GM18907 (cell line): ENCODE measurements around the gene LUM.

Source experiments
- ATAC-seq: cut with Tn5 transposase; IDR thresholded peaks from one replicate; pipeline ENCODE4 v1.9.1; 2021; ENCODE audit warnings: mild to moderate bottlenecking, moderate library complexity; ENCODE audit not compliant: unreplicated experiment

Gene LUM

GRCh38 chr12:91077228-91077954, 33.9 kb downstream of the LUM start:
- ATAC-seq = no peak

GRCh38 chr12:91074851-91075250, 36.4 kb downstream of the LUM start:
- no peak for ATAC-seq

GRCh38 chr12:91074154-91074709, 37.1 kb downstream of the LUM start:
- ATAC-seq = no peak

GRCh38 chr12:91073426-91073825, 37.9 kb downstream of the LUM start:
- no peak for ATAC-seq

DNA sequence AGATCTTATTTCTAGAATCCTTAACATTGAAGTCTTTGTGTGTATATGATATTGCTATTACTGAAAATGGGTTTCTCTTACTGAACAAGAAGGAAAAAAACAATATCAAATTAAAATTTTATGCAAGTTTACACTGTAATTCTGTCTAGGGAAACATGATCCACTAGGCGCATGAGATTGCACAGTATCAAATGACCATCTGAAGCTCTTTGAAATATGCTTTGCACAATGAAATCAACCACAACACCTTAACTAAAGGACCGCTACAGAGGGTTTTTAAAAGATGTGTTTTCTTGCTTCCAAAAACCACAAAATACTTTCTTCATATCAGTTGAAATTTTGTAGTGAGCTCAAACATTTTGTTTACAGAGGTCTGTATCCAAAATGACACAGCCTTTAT, 38.4 kb downstream of the LUM start:
- no peak for ATAC-seq

- no peak for ATAC-seq
Measured at GRCh38 chr12:91070936-91071335, 40.4 kb downstream of the LUM start.

DNA sequence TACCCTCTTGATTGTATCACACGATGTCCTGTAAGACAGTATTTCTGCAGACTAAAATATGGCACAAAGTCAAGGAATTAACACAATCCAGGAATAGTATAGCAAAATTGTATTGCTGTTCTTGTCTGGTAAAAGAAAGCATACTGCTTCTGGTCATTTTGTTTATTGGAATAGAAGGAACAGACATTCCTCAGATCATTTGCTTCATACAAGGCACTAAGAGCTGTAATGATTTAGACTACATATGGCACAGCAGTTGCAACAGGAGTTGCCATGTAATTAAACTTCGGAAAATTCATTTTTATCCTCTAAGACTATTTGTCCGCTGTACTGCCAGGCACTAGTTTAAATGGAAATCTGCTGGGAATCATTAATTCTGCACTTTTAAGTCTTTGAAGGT, 45.9 kb downstream of the LUM start:
- ATAC-seq = no peak

DNA sequence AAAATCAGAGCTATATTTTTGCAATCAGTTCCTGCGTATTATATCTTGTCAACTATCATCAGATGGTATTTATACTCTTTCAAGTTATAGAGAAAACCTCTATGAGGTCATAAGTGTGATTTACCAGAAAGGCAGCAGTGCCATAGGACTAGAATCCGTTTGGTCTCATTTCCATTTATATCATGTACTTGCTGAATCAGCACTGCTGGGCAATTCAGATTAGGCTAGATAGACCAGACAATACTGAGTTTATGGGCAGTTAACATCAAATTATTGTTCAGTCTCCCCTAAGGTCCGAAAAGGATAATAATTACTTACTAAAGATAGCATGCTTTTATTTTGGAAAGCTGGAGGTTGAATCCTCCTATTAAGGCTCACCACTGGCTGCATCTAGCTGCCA, 46.7 kb downstream of the LUM start:
- no peak for ATAC-seq

DNA sequence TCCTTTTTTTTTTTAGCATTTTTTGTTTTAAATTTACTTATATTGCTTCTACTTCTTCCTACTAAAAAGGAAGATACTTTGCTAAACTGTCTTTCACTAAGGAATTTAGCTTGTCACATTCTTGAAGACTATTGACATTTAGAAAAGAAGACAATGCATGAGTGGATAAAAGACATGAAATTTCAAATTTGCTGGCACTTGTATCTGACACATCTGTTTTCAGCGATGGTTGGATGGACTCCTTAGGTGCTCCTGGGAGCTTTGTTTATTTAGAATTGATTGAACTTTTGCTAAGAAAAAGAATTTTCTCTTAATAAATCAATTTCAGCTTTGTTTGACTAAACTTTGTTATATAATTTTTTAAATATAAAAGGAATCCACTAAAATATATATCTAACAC, 50.2 kb downstream of the LUM start:
- no peak for ATAC-seq

DNA sequence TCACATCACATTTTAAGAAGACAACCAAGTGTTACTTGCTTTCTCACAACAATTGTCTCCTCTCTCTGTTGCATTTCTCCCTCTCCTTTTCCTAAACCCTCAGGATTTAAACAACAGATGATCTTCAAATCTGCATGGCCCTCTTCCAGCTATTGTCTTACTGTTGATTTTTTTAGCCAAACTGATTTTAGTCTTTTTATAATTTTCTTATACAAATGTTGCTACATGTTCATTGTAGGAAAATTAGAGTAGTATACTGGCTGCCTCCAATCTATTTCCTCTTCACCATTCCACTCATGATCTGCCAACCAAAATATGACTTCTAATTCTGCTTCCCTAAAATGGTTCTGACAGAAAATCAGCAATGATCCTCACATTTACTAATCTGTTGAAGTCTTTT, 52.1 kb downstream of the LUM start:
- ATAC-seq = no peak

GRCh38 chr12:91058786-91059185, 52.5 kb downstream of the LUM start:
- no peak for ATAC-seq

DNA sequence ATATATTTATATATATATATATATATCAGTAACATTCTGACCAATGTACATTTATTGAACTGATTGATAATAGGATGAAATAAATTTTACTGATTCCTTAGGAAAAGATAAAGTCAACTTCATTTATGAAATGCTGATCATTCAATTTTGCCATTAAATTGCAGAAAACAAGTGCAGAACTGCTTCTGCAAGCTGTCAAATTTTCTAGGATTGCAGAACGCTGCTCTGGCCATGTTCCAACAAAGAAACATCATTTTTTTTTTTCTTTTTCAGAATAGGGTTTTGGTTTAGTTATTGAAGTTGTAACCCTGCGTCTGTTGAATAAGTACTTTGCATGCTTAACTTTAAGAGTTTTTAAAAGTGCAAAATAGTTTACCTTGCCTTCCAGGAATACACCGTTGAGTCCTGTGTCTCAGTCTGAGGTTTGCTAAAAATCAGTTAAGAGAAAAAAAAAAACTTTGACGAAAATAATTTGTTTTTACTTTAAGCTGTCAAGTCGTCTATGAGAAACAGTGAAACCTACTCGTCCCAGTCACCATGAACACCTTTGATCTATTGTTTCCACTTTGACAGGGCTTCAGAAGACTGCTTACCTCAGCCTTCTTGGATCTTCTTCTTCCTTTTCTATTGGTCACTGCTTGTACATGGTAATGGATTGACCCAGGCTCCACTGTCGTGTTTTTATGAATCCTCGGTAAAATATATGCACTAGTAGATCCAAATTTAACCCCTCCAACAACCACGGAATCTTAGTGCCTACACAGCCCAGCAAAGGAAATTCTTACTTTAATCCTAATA, 53.7 kb downstream of the LUM start, which contains the start of gene KERA:
Gene KERA, minus strand, starts transcription at position 657 of the 798 bp plus-strand sequence. CDS start 1,743 bp downstream, outside the sequence.
- ATAC-seq = no peak

DNA sequence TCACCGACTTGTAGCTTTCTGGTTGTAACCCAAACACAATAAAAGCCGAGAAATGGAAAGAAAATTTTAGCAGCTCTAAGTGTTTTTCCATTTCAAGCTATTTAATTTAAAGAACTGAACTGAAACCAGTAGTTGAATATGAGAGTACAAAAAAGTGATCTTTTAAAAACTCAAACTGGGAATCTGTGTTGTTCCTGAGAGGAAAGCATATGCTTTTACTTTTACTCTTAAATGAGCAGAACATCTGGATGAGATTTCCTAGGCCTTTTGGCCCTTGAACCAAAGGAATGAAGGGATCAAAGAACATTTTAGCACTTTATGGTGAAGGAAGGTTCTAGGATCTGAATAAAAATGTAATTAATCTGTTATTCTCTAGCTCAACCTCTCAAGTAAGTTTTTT, 54.8 kb downstream of the LUM start:
- ATAC-seq = no peak

DNA sequence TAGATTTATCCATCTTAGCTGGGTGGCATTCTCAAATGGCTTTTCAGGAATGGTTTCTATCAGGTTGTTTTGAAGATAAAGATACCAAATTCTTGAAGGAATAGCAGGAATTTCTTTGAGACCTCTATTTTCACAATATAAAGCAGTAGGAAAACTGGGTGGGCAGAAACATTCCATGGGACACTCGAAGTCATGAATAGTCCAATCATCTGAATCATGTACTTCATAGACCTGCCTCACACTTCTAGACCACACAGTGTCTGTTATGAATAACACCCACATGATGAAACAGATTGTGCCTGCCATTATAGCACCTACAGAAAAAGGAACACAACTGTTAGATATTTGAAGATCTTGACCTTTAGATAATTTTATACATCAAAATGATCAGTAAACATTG, 55.3 kb downstream of the LUM start:
- ATAC-seq = no peak

DNA sequence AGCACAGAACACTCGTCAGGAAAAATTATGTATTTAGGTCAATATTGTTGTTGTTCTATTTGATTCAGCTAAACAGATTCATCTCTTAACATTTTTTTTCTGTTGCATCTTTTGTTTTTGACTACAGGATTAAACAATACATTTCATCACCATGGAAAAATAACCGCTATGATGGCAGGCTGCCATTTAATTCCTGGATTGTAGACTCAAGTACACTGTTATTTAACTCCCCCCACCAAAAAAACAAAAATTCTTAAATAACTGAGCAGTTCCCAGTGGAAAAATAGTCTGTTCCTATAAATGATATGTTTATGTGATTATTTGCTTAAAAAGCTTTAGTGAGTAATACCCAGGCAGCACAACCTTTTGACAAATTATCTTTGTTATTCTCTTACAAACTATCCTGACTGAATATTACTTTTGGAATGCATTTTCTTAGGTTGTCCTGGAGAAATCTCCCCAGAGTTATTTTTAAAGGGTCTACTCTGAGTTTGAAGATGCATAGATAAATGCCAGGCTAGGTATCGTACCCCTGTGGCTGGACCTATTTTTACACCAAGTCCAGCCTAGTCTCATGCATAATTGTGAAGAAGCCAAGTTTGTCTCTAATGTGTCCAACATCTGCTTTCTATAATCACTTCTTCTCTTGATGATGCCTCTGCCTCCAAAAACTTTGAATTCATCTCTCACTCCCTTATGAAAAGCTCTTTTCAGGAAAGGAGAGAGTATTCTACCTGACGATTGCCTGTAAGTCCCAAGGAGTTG, 57.2 kb downstream of the LUM start:
- ATAC-seq = no peak
